Measurements from ENCODE around the gene PSMD12. TPM values are rescaled to one million over a fixed set of nuclear protein-coding genes. Genes with fewer than 3 reads are reported as not detected.

The PSMD12 gene
- total RNA-seq, 1 experiment from 2014 or later: 93.1 TPM

DNA sequence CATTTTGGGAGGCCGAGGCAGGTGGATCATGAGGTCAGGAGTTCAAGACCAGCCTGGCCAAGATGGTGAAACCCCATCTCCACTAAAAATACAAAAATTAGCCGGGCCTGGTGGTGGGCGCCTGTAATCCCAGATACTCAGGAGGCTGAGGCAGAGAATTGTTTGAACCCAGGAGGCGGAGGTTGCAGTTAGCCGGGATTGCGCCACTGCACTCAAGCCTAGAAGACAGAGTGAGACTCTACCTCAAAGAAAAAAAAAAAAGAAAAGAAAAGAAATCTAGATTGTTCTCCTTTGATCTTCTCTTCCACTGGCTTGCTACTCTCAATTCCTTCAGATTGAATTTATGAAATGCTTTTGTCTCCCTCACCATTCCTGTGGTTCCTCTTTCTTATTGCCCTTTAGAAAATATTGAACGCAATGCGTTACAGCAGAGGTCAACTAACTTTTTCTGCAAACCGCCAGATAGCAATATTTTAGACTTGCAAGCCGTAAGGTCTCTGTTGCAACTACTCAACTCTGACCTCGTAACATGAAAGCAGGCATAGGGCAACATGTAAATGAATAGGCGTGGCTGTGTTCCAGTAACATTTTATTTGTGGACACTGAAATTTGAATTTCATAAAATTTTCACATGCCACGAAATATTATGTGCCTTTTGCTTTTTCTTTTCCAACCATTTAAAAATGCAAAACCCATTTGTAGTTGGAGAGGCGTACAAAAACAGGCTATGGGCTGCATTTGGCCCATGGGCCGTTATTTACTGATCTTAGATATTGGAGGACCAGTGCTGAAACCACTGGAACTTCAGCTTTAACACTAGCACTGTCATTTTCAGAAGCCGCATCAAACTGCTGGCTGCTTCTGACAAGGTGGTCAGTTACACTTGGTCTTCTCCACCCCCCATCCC lies 35.5 kb upstream of the PSMD12 start:
- CTCF ChIA-PET: interaction anchor here (0.7 to 0.9 kb wide), 2 partner anchors 16 to 24 kb away, joined by 3 read pairs; no protein-coding TSS in a partner anchor
- no peak for TF ChIP-seq CTCF (IDR thresholded peaks at IDR 0.05; ENCODE audit: unreplicated experiment)
- intact Hi-C loops (cut with micrococcal nuclease): no loop called here
- POLR2A ChIA-PET: no interaction called here
- Mint-ChIP-seq H3K36me3 (ENCODE audit: insufficient read depth, unreplicated experiment) (no peaks in the 10 kb centered on the region), H3K4me3 (ENCODE audit: unreplicated experiment) (no peak overlapping the region), H3K9me3 (ENCODE audit: unreplicated experiment) (no peaks in the 10 kb centered on the region), H3K4me1 (ENCODE audit: insufficient read depth, unreplicated experiment) (no peaks in the 10 kb centered on the region), H3K27ac (ENCODE audit: low read depth, unreplicated experiment) (no peak overlapping the region), H3K27me3 (ENCODE audit: insufficient read depth, unreplicated experiment) (no peaks in the 10 kb centered on the region)
- no peak for DNase-seq (ENCODE audit: unreplicated experiment)
- BruUV-seq (replicated peaks): no TSS peak

DNA sequence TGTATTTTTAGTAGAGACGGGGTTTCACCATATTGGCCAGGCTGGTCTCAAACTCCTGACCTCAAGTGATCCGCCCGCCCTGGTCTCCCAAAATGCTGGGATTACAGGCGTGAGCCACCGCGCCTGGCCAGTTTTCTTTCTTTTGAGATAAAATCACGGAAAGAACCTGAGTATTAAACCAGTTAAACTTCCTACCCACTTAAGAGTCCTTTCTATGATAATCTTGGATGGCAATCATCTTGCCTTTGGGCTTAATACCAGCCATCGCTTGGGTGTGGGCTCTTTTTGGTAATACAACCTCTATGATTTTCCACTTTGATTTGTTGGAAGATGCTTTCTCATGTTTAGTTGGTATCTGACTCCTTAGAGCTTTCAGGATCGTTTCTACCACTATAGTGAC lies 34.7 kb upstream of the PSMD12 start:
- H3K27me3 Mint-ChIP-seq (ENCODE audit: insufficient read depth, unreplicated experiment): no peaks in the 10 kb centered on the region
- H3K4me3 Mint-ChIP-seq (ENCODE audit: unreplicated experiment): no peak overlapping the region
- no peak for DNase-seq (ENCODE audit: unreplicated experiment)
- H3K36me3 Mint-ChIP-seq (ENCODE audit: insufficient read depth, unreplicated experiment): no peaks in the 10 kb centered on the region
- ChIA-PET CTCF (interaction anchor here (0.7 kb wide), 1 partner anchor 15 kb away, joined by 3 read pairs; no protein-coding TSS in a partner anchor), POLR2A (no interaction called here)
- no TSS peak for BruUV-seq (replicated peaks)
- no peaks in the 10 kb centered on the region for H3K9me3 Mint-ChIP-seq (ENCODE audit: unreplicated experiment)
- no peak for TF ChIP-seq CTCF (IDR thresholded peaks at IDR 0.05; ENCODE audit: unreplicated experiment)
- intact Hi-C loops (cut with micrococcal nuclease): no loop called here
- H3K4me1 Mint-ChIP-seq (ENCODE audit: insufficient read depth, unreplicated experiment): no peaks in the 10 kb centered on the region
- no peak overlapping the region for H3K27ac Mint-ChIP-seq (ENCODE audit: low read depth, unreplicated experiment)

- no peak overlapping the region for H3K4me3 Mint-ChIP-seq (ENCODE audit: unreplicated experiment)
- intact Hi-C loops (cut with micrococcal nuclease): no loop called here
- no peaks in the 10 kb centered on the region for H3K4me1 Mint-ChIP-seq (ENCODE audit: insufficient read depth, unreplicated experiment)
- BruUV-seq (replicated peaks): no TSS peak
- no peak for DNase-seq (ENCODE audit: unreplicated experiment)
- POLR2A ChIA-PET: no interaction called here
- H3K36me3 Mint-ChIP-seq (ENCODE audit: insufficient read depth, unreplicated experiment): no peaks in the 10 kb centered on the region
- H3K27ac Mint-ChIP-seq (ENCODE audit: low read depth, unreplicated experiment): no peak overlapping the region
- CTCF ChIA-PET: no interaction called here
- TF ChIP-seq CTCF (IDR thresholded peaks at IDR 0.05; ENCODE audit: unreplicated experiment): no peak
- H3K27me3 Mint-ChIP-seq (ENCODE audit: insufficient read depth, unreplicated experiment): no peaks in the 10 kb centered on the region
- no peaks in the 10 kb centered on the region for H3K9me3 Mint-ChIP-seq (ENCODE audit: unreplicated experiment)
These were observed 33.8 kb upstream of the PSMD12 start for GRCh38 chr17:67400193-67400592.

DNA sequence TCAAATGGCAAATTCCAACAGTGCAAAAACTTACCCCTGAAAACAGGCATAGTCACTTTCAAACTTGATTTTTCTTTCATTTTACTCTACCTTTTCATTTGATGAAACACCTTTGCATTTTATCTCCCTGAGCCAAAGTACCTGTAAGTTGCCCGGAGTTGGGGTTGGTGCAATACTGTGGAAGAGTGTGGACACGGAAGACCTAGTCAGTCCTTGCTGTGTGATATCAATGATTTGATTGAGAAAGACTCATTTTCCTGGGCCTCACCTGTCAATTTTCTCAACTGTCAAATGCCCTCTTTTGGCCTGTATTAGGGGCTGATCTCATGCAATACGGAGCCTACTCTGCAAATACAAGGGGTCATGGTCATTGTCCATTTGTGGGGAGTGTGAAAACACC lies 33.3 kb upstream of the PSMD12 start:
- intact Hi-C loops (cut with micrococcal nuclease): no loop called here
- H3K4me3 Mint-ChIP-seq (ENCODE audit: unreplicated experiment): no peak overlapping the region
- ChIA-PET POLR2A (no interaction called here), CTCF (no interaction called here)
- H3K27me3 Mint-ChIP-seq (ENCODE audit: insufficient read depth, unreplicated experiment): no peaks in the 10 kb centered on the region
- no peaks in the 10 kb centered on the region for H3K36me3 Mint-ChIP-seq (ENCODE audit: insufficient read depth, unreplicated experiment)
- no peak for TF ChIP-seq CTCF (IDR thresholded peaks at IDR 0.05; ENCODE audit: unreplicated experiment)
- DNase-seq (ENCODE audit: unreplicated experiment): no peak
- no peaks in the 10 kb centered on the region for H3K4me1 Mint-ChIP-seq (ENCODE audit: insufficient read depth, unreplicated experiment)
- no peaks in the 10 kb centered on the region for H3K9me3 Mint-ChIP-seq (ENCODE audit: unreplicated experiment)
- no peak overlapping the region for H3K27ac Mint-ChIP-seq (ENCODE audit: low read depth, unreplicated experiment)
- no TSS peak for BruUV-seq (replicated peaks)

All from MCF 10A (cell line).